ENCODE measurements around the gene AUTS2. TPM values are rescaled to one million over a fixed set of nuclear protein-coding genes. Genes with fewer than 3 reads are reported as not detected.
"Not testable (repeated sequence)": the region's sequence is repeated elsewhere in the genome, so short reads cannot be mapped to it uniquely, and the experiment has no call there.

The AUTS2 gene
- total and polyA plus RNA-seq, 4 donors, result 4.9 to 24.4 (median 7.0) TPM

DNA sequence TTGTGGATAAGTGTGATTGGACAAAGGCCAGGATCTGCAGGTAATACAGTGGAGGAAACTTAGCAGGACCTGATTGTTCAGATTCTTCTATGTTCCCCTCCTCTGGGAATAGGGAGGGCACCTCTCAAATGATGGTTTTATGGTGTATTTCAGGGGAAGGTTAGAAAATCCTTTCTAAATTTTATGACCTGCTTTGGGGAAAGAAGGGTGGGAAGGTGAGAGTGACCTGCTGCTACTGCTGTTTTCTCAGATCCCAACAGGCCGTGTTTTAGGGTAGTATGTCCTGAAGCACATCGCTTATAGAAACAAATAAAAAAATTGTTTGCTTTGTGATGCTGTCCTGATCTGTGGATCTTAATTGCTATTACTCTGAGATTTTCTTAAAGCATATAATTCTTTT, 1129.6 kb downstream of the AUTS2 start:
- Histone ChIP-seq H3K36me3 (ENCODE audit: control insufficient read depth in 4 of 4, insufficient read depth in 3 of 4, low read depth in 1 of 4, low read length in 3 of 4) (no peaks in the 10 kb centered on the region), H3K27me3 (ENCODE audit: control insufficient read depth in 4 of 4, insufficient read depth in 4 of 4, low read length in 3 of 4) (no peaks in the 10 kb centered on the region), H3K4me1 (ENCODE audit: control insufficient read depth in 4 of 4, insufficient read depth in 4 of 4, low read length in 3 of 4) (peaks cover 6 to 34% (median 12%) of the 10 kb centered on the region in 4 donors), H3K4me3 (ENCODE audit: low read depth in 1 of 3, low read length in 3 of 3) (no peak overlapping the region), H3K9ac (ENCODE audit: low read depth in 1 of 2, low read length in 2 of 2) (no peak overlapping the region), H3K9me3 (ENCODE audit: control insufficient read depth in 4 of 4, low read length in 3 of 4) (peaks cover 0 to 2% (median 0%) of the 10 kb centered on the region in 4 donors), H3K27ac (ENCODE audit: low read depth in 1 of 2, low read length in 2 of 2) (no peak overlapping the region)
- no peak for DNase-seq (ENCODE audit: low spot score)
- 92% methylated on average over 2 of the region's 2 CpGs for WGBS
- TF ChIP-seq, protein P1, sequence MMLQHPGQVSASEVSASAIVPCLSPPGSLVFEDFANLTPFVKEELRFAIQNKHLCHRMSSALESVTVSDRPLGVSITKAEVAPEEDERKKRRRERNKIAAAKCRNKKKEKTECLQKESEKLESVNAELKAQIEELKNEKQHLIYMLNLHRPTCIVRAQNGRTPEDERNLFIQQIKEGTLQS (IDR thresholded peaks at IDR 0.05), result no peak
- no peak for TF ChIP-seq TAF1 (conservative IDR thresholded peaks at IDR 0.05)
- no peak for TF ChIP-seq RXRA (IDR thresholded peaks at IDR 0.05)
- TF ChIP-seq HNF4G (IDR thresholded peaks at IDR 0.05), result no peak
- no peak for TF ChIP-seq ZBTB33 (IDR thresholded peaks at IDR 0.05)
- TF ChIP-seq HNF4A (conservative IDR thresholded peaks at IDR 0.05), result no peak
- no peak for TF ChIP-seq GABPA (IDR thresholded peaks at IDR 0.05 in 1 of 2, conservative IDR thresholded peaks at IDR 0.05 in 1 of 2)
- TF ChIP-seq JUND (IDR thresholded peaks at IDR 0.05), result no peak
- TF ChIP-seq SP1 (IDR thresholded peaks at IDR 0.05), result no peak

- Histone ChIP-seq H3K27me3 (ENCODE audit: control insufficient read depth in 4 of 4, insufficient read depth in 4 of 4, low read length in 3 of 4) (no peaks in the 10 kb centered on the region), H3K4me1 (ENCODE audit: control insufficient read depth in 4 of 4, insufficient read depth in 4 of 4, low read length in 3 of 4) (peaks cover 6 to 24% (median 12%) of the 10 kb centered on the region in 4 donors), H3K27ac (ENCODE audit: low read depth in 1 of 2, low read length in 2 of 2) (no peak overlapping the region), H3K36me3 (ENCODE audit: control insufficient read depth in 4 of 4, insufficient read depth in 3 of 4, low read depth in 1 of 4, low read length in 3 of 4) (no peaks in the 10 kb centered on the region), H3K9me3 (ENCODE audit: control insufficient read depth in 4 of 4, low read length in 3 of 4) (peaks cover 0 to 2% (median 0%) of the 10 kb centered on the region in 4 donors), H3K9ac (ENCODE audit: low read depth in 1 of 2, low read length in 2 of 2) (no peak overlapping the region), H3K4me3 (ENCODE audit: low read depth in 1 of 3, low read length in 3 of 3) (no peak overlapping the region)
- TF ChIP-seq HNF4A (conservative IDR thresholded peaks at IDR 0.05) (no peak), FOXA2 (IDR thresholded peaks at IDR 0.05) (no peak), ZBTB33 (IDR thresholded peaks at IDR 0.05) (no peak), FOXA1 (IDR thresholded peaks at IDR 0.05) (no peak), YY1 (IDR thresholded peaks at IDR 0.05) (no peak)
- TF ChIP-seq, protein P2, sequence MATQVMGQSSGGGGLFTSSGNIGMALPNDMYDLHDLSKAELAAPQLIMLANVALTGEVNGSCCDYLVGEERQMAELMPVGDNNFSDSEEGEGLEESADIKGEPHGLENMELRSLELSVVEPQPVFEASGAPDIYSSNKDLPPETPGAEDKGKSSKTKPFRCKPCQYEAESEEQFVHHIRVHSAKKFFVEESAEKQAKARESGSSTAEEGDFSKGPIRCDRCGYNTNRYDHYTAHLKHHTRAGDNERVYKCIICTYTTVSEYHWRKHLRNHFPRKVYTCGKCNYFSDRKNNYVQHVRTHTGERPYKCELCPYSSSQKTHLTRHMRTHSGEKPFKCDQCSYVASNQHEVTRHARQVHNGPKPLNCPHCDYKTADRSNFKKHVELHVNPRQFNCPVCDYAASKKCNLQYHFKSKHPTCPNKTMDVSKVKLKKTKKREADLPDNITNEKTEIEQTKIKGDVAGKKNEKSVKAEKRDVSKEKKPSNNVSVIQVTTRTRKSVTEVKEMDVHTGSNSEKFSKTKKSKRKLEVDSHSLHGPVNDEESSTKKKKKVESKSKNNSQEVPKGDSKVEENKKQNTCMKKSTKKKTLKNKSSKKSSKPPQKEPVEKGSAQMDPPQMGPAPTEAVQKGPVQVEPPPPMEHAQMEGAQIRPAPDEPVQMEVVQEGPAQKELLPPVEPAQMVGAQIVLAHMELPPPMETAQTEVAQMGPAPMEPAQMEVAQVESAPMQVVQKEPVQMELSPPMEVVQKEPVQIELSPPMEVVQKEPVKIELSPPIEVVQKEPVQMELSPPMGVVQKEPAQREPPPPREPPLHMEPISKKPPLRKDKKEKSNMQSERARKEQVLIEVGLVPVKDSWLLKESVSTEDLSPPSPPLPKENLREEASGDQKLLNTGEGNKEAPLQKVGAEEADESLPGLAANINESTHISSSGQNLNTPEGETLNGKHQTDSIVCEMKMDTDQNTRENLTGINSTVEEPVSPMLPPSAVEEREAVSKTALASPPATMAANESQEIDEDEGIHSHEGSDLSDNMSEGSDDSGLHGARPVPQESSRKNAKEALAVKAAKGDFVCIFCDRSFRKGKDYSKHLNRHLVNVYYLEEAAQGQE (IDR thresholded peaks at IDR 0.05), result no peak
- 78% methylated on average over 13 of the region's 13 CpGs for WGBS
- DNase-seq (ENCODE audit: low spot score), result no peak
Measured at GRCh38 chr7:70728872-70729552, 1130.7 kb downstream of the AUTS2 start.

GRCh38 chr7:70729553-70730157, 1131.4 kb downstream of the AUTS2 start:
- not testable (repeated sequence) for DNase-seq (ENCODE audit: low spot score); H3K9ac ChIP-seq (ENCODE audit: low read depth in 1 of 2, low read length in 2 of 2); H3K4me3 ChIP-seq (ENCODE audit: low read depth in 1 of 3, low read length in 3 of 3); H3K9me3 ChIP-seq (ENCODE audit: control insufficient read depth in 4 of 4, low read length in 3 of 4); H3K27me3 ChIP-seq (ENCODE audit: control insufficient read depth in 4 of 4, insufficient read depth in 4 of 4, low read length in 3 of 4); H3K36me3 ChIP-seq (ENCODE audit: control insufficient read depth in 4 of 4, insufficient read depth in 3 of 4, low read depth in 1 of 4, low read length in 3 of 4); H3K27ac ChIP-seq (ENCODE audit: low read depth in 1 of 2, low read length in 2 of 2)
- WGBS, result 86% methylated on average over 13 of the region's 13 CpGs
- H3K4me1 ChIP-seq (ENCODE audit: control insufficient read depth in 4 of 4, insufficient read depth in 4 of 4, low read length in 3 of 4), result peaks cover 3 to 24% (median 12%) of the 10 kb centered on the region in 4 donors
